OCI-LY7 (cell line): ENCODE measurements around the gene RHBDD1.
A peak's percentile ranks its signal among the peaks of the same experiment; 100 is the strongest.

Experiments
- CTCF ChIP-seq: fragments of 200-600 bp; sonication (generic); conservative IDR thresholded peaks from 2 replicates; pipeline ENCODE4 v1.5.1; 2014; ENCODE audit warnings: mild to moderate bottlenecking, antibody characterized with exemption, low read length, moderate library complexity, mixed read lengths
- EZH2phosphoT487 ChIP-seq: fragments of 200-600 bp; sonication (generic); IDR thresholded peaks from 2 replicates; pipeline ENCODE4 v1.6.1; 2018; ENCODE audit warnings: low read depth, borderline replicate concordance, mild to moderate bottlenecking, mixed run types, antibody characterized with exemption, low read length, moderate library complexity, mixed read lengths

GRCh38 chr2:226813148-226813701 lies 22.6 kb upstream of the RHBDD1 start:
- TF ChIP-seq CTCF (peak; percentile 91), EZH2phosphoT487 (no peak)
